Activated CD8-positive, alpha-beta T cell treated with anti-CD3 and anti-CD28 coated beads for 36 hours (primary cell): ENCODE data around the gene ANOS1. TPM values are rescaled to one million over a fixed set of nuclear protein-coding genes. Genes with fewer than 3 reads are reported as not detected.

Experiments used
- ATAC-seq: fragments of 200-7000 bp; cut with Tn5 transposase; one replicate; pipeline ENCODE4 v1.10.0; 2021; ENCODE audit warnings: mild to moderate bottlenecking, moderate library complexity
- CTCF ChIA-PET: fragments of 350-600 bp; sonication (Branson Sonifier 250); formaldehyde crosslinking; loops from one replicate; lab custom pipeline; 2021; ENCODE audit warnings: antibody characterized with exemption; lab: Charles Lee
- POLR2A ChIA-PET: fragments of 350-600 bp; sonication (Branson Sonifier 250); formaldehyde crosslinking; loops from one replicate; lab custom pipeline; 2021; ENCODE audit warnings: antibody characterized with exemption; lab: Charles Lee
- DNase-seq: peaks from one replicate; pipeline ENCODE4 v3.0.0-alpha.2; 2020
- H3K27ac Mint-ChIP-seq: one replicate; pipeline ENCODE4 v1.8.0; 2021; ENCODE audit warnings: mild to moderate bottlenecking, mixed read lengths
- H3K27me3 Mint-ChIP-seq: one replicate; pipeline ENCODE4 v1.8.0; 2021; ENCODE audit warnings: mixed read lengths
- H3K36me3 Mint-ChIP-seq: one replicate; pipeline ENCODE4 v1.8.0; 2021; ENCODE audit warnings: low read depth, mixed read lengths
- H3K4me1 Mint-ChIP-seq: one replicate; pipeline ENCODE4 v1.8.0; 2021; ENCODE audit warnings: low read depth, mixed read lengths
- H3K4me3 Mint-ChIP-seq: one replicate; pipeline ENCODE4 v1.8.0; 2021; ENCODE audit warnings: mild to moderate bottlenecking, moderate library complexity, mixed read lengths
- H3K9me3 Mint-ChIP-seq: one replicate; pipeline ENCODE4 v1.8.0; 2021; ENCODE audit warnings: mixed read lengths
- CTCF ChIP-seq: fragments of 200-600 bp; IDR thresholded peaks from one replicate; pipeline ENCODE4 v1.8.0; 2022; ENCODE audit warnings: antibody characterized with exemption, mild to moderate bottlenecking
- intact Hi-C: fragments of 100-400 bp; cut with micrococcal nuclease; formaldehyde crosslinking; loops from one replicate; pipeline ENCODE4 v1.10.0; 2022
- total RNA-seq, 2 experiments: library from RNA; stranded (reverse); gene quantifications; one replicate each; pipeline ENCODE4 v1.2.3, GENCODE V29; 2021

Gene ANOS1
- total RNA-seq, 2 experiments from 2014 or later = 0.04 TPM; not detected in 1

GRCh38 chrX:8738588-8739189 is 6.8 kb upstream of the ANOS1 start:
- TF ChIP-seq CTCF = peak; percentile 61

GRCh38 chrX:8737883-8738282 is 5.9 kb upstream of the ANOS1 start:
- Mint-ChIP-seq H3K4me3 (no peak overlapping the region), H3K27ac (no peak overlapping the region), H3K4me1 (no peaks in the 10 kb centered on the region), H3K9me3 (no peaks in the 10 kb centered on the region), H3K36me3 (no peaks in the 10 kb centered on the region), H3K27me3 (peaks cover 8% of the 10 kb centered on the region)
- intact Hi-C loops = loop anchor here (5.0 kb wide), 1 partner anchor 741 kb away; no protein-coding TSS in a partner anchor
- ATAC-seq (no peak), DNase-seq (no peak)
- TF ChIP-seq CTCF = no peak
- POLR2A ChIA-PET = no interaction called here
- CTCF ChIA-PET = interaction anchor here (0.9 to 2.7 kb wide), 9 partner anchors 10 to 740 kb away, joined by 3 to 12 read pairs (median 3); no protein-coding TSS in a partner anchor

More at GRCh38 chrX:8738588-8739189, 6.8 kb upstream of the ANOS1 start:
- ATAC-seq (no peak), DNase-seq (peak; percentile 60)
- POLR2A ChIA-PET = no interaction called here
- H3K9me3 Mint-ChIP-seq = no peaks in the 10 kb centered on the region
- peaks cover 5% of the 10 kb centered on the region for H3K27me3 Mint-ChIP-seq
- H3K4me3 Mint-ChIP-seq = no peak overlapping the region
- H3K27ac Mint-ChIP-seq = no peak overlapping the region
- H3K36me3 Mint-ChIP-seq = no peaks in the 10 kb centered on the region
- intact Hi-C loops = loop anchor here (5.0 kb wide), 1 partner anchor 741 kb away; no protein-coding TSS in a partner anchor
- no peaks in the 10 kb centered on the region for H3K4me1 Mint-ChIP-seq
- CTCF ChIA-PET = interaction anchor here (0.7 to 2.7 kb wide), 12 partner anchors 10 to 741 kb away, joined by 3 to 12 read pairs (median 3); no protein-coding TSS in a partner anchor

GRCh38 chrX:8730812-8731558 is 952 bp downstream of the ANOS1 start:
- TF ChIP-seq CTCF = no peak
- Mint-ChIP-seq H3K4me3 (no peak overlapping the region), H3K27ac (no peak overlapping the region), H3K27me3 (peaks cover 24% of the 10 kb centered on the region), H3K4me1 (no peaks in the 10 kb centered on the region), H3K9me3 (no peaks in the 10 kb centered on the region), H3K36me3 (no peaks in the 10 kb centered on the region)
- intact Hi-C loops = no loop called here
- CTCF ChIA-PET = no interaction called here
- POLR2A ChIA-PET = no interaction called here
- ATAC-seq (no peak), DNase-seq (no peak)

- H3K27me3 Mint-ChIP-seq = peaks cover 23% of the 10 kb centered on the region
- no peaks in the 10 kb centered on the region for H3K36me3 Mint-ChIP-seq
- no peak for ATAC-seq
- H3K4me1 Mint-ChIP-seq = no peaks in the 10 kb centered on the region
- CTCF ChIA-PET = interaction anchor here (1.1 kb wide), 1 partner anchor 25 kb away, joined by 3 read pairs; no protein-coding TSS in a partner anchor
- H3K9me3 Mint-ChIP-seq = no peaks in the 10 kb centered on the region
- DNase-seq = no peak
- H3K4me3 Mint-ChIP-seq = no peak overlapping the region
- no peak overlapping the region for H3K27ac Mint-ChIP-seq
- intact Hi-C loops = no loop called here
- POLR2A ChIA-PET = no interaction called here
- TF ChIP-seq CTCF = no peak
Measured at GRCh38 chrX:8729811-8730210, 2.1 kb downstream of the ANOS1 start.
